Measurements from ENCODE around the gene CREB3L2.

CREB3L2 gene

DNA sequence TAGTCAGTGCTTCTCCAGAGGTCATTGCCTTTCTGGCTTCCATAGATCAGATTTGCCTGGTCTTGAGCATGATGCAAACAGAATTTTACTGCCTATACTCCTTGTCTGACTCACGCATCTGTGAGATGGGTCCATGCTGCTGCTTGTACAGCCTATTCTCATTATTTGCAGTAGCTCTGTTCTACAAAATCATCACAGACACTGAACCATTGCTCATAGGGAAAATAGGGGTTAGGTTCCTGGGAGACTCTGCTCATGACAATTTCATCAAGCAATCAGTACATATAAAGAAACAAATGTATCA, 7.4 kb upstream of the CREB3L2 start:
- DNase-seq (ENCODE audit: low spot score): no peak

DNA sequence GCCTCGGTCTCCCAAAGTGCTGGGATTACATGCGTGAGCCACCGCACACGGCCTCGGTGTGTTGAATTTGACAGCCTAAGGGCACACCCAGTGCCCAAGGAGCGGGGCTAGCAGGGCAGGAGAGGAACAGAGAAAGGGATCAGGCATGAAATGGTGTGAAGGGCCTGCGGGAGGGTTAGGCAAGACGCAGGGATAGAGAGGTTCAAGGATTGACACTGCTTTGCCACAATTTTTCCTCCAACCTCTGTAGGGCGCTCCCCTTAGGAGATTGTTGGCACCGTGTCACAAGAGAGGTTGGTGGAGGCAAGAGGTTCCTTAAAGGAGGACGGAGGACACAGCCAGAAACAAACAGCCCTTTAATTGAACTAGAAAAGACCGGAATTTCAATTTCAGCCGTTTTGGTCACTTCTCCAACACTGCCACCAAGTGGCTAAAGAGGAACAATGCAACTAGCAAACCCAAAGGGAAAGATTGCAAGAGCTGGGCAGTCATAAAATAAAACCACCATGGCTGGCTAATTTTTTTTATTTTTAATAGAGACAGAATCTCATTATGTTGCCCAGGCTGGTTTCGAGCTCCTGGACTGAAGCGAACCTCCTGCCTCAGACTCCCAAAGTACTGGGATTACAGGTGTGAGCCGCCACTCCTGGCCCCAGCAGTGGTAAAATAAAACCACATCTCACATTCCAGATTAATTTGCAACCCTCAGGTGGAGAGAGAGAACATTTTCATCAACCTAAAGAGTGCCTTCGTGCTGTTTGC, 6.9 kb upstream of the CREB3L2 start:
- peak; percentile 69 for DNase-seq (ENCODE audit: low spot score)

GRCh38 chr7:138008019-138008587, 6.2 kb upstream of the CREB3L2 start:
- DNase-seq (ENCODE audit: low spot score): no peak

DNA sequence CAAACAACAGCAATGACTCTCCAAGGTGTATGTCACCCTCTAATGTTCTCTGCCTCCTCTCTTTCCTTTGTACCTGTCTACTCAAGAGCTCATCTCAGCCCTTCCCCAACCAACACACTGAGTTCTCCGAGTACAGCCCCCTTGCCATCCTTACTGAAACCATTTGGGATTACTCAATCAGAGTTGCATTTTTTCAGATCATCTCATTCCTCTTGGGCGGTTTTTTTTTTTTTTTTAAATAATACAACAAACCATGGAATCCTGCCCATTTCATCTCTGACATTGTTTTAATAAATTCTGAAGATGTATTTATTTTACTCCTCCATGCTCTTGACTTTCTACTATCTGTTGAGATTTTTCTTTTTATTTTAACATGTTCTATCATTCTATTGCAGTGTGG, 4.2 kb upstream of the CREB3L2 start:
- no peak for DNase-seq (ENCODE audit: low spot score)

DNA sequence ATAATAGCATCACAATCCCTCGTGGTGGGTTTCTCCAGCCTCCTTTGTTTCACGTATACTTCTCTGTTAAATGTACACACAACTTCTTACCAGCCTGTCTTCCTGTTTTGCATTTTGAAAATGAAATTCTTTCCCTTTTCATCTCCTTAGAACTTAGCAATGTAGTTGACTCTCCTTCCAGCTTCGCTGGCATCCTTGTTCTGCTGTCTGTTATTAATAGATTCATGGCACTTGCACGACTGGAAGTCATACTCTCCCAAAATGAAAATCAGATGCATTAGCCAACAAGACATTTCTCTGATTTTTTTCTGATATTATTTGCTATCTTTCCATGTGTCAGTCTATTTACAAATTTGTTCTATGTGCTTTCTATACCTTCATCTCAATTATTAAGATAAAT, 3.0 kb upstream of the CREB3L2 start:
- no peak for DNase-seq (ENCODE audit: low spot score)

- DNase-seq (ENCODE audit: low spot score): no peak
Measured at GRCh38 chr7:138004046-138004445, 2.2 kb upstream of the CREB3L2 start.

GRCh38 chr7:138002828-138003189, 923 bp upstream of the CREB3L2 start:
- no peak for DNase-seq (ENCODE audit: low spot score)

- peak; percentile 99 for DNase-seq (ENCODE audit: low spot score)
Measured at GRCh38 chr7:138002096-138002827, 376 bp upstream of the CREB3L2 start.

DNA sequence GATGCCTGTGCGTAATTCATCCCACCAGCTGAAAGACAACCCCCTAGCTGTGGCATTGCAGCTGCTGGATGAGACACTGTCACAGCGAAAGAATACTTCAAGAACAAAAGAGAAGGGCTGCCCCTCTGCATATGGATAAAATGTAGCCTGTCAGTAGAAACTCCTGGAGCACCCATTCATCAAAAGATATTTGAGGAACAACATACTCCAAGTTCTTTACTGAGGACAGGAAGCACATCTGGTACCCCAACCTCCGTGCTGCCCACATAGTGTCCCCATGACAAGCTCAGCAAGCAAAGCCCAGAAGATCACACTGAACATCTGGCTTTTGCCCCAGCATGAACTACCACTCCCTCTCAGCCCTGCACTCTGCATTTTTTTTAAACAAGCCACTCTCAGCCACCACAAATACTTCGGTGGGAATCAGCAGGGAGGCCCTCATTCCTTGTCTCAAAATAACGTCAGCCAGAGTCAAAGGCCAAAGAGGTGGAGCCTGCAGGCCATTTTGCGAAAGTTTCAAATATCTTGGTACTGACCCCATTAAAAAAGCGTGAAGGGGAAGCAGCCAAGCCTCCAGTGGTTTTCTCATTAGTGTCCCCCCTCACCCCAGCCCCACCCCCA, 1.7 kb downstream of the CREB3L2 start:
- DNase-seq (ENCODE audit: low spot score): no peak

GRCh38 chr7:137999496-138000080, 2.3 kb downstream of the CREB3L2 start:
- no peak for DNase-seq (ENCODE audit: low spot score)

GRCh38 chr7:137998250-137998649, 3.6 kb downstream of the CREB3L2 start:
- no peak for DNase-seq (ENCODE audit: low spot score)

- DNase-seq (ENCODE audit: low spot score): no peak
Measured at GRCh38 chr7:137996871-137997270, 5.0 kb downstream of the CREB3L2 start.

GRCh38 chr7:137996386-137996851, 5.5 kb downstream of the CREB3L2 start:
- DNase-seq (ENCODE audit: low spot score): no peak

DNA sequence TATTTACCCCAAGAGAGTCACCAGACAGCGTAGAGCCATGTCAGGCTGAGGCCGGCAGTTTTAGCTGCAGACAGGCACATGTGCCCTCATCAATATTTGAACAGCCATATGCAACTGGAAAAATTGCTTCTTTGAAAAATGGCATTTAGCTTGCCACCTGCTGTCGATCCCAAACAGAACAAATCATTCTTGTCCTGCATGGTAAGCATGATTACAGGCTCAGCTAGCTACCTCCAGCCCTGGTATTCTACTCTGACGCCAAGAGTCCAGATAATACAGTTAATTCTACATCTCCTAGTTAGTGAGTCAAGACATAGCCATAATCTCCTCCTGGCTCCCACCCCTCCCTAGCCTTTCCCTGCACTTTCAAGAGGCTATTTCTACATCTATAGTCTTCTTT, 7.7 kb downstream of the CREB3L2 start:
- no peak for DNase-seq (ENCODE audit: low spot score)

DNA sequence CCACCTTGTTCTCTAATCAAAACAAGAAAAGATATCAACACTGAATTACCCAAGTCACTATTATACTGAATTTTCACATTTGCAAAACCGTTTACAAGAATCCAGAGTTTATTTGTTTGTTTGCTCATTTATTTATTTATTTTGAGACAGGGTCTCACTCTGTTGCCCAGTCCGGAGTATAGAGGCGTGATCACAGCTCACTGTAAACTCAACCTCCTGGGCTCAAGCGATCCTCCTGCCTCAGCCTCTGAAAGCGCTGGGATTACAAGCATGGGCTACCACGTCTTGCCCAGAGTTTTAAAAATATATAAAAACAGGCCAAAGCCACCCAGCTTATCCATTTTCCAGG, 8.5 kb downstream of the CREB3L2 start:
- DNase-seq (ENCODE audit: low spot score): no peak

GRCh38 chr7:137992550-137993394, 9.1 kb downstream of the CREB3L2 start:
- no peak for DNase-seq (ENCODE audit: low spot score)

GRCh38 chr7:137992104-137992549, 9.8 kb downstream of the CREB3L2 start:
- DNase-seq (ENCODE audit: low spot score): no peak

- no peak for DNase-seq (ENCODE audit: low spot score)
Measured at GRCh38 chr7:137990251-137990941, 11.5 kb downstream of the CREB3L2 start.

- no peak for DNase-seq (ENCODE audit: low spot score)
Measured at GRCh38 chr7:137989590-137989989, 12.3 kb downstream of the CREB3L2 start.

DNA sequence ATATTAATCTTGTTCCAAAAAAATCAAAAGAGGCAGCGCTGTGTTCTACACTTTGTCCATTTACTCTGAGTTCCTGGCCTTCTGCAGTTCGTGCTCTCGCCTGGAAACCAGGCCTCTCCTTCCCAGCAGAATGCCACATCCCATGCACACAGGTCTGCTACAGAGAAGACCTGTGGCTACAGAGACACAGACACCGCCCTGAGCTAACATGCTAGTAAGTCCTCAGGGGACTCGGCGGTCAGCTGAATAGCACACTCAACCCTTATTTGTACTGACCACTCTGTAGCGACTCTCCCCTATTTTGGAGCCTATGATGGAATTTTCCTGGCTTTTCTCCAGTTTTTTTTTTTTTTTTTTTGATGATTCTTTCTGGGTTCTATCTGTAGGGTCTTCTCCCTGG, 12.8 kb downstream of the CREB3L2 start:
- no peak for DNase-seq (ENCODE audit: low spot score)

DNA sequence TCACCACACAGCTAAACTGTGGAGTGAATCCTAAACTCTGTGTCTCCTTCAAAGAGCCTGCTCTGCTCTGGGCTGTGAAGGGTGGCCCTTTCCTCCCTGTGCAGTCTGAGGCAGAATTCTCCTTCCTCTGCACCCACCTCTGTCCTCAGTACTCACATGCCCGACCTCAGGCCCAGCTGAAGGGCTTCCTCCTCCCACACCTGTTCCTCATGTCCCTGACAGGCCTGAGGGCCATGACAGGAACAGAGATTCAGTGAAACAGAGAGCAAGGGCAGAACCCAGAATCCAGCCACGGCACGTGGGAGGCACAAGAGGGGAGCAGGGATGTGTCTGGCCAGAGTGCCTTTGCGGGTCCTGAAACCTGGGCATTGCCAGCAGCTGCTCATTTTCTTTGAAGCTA, 13.9 kb downstream of the CREB3L2 start:
- DNase-seq (ENCODE audit: low spot score): no peak

All from CD4-positive, alpha-beta T cell treated with Interleukin-15 for 4 hours (primary cell).